Upper lobe of left lung (tissue), 6 donors: Measurements from ENCODE around the gene TEAD4. TPM values are rescaled to one million over a fixed set of nuclear protein-coding genes. Genes with fewer than 3 reads are reported as not detected.

ENCODE experiments used
- ATAC-seq, 2 donors: fragments of 200-7000 bp; cut with Tn5 transposase; one replicate each; pipeline ENCODE4 v1.9.1; 2022; ENCODE audit warnings: mild to moderate bottlenecking in 2 of 2, moderate library complexity in 2 of 2; ENCODE audit not compliant: low FRiP score in 2 of 2
- DNase-seq, 2 donors: peaks; one replicate each; pipeline ENCODE4 v3.0.0-alpha.2; 2019 to 2020
- H3K27ac ChIP-seq, 4 donors: fragments of 200-600 bp; sonication (generic); one replicate each; pipeline ENCODE4 v1.5.1; 2016 to 2019
- H3K27me3 ChIP-seq, 4 donors: fragments of 200-600 bp; sonication (generic); one replicate each; pipeline ENCODE4 v1.5.1; 2017 to 2019
- H3K36me3 ChIP-seq, 4 donors: fragments of 200-600 bp; sonication (generic); one replicate each; pipeline ENCODE4 v1.5.1; 2016 to 2019
- H3K4me1 ChIP-seq, 4 donors: fragments of 200-600 bp; sonication (generic); one replicate each; pipeline ENCODE4 v1.5.1; 2018 to 2019
- H3K4me3 ChIP-seq, 4 donors: fragments of 200-600 bp; sonication (generic); one replicate each; pipeline ENCODE4 v1.5.1; 2017 to 2019; ENCODE audit warnings: mild to moderate bottlenecking in 2 of 4, moderate library complexity in 1 of 4
- H3K9me3 ChIP-seq, 4 donors: fragments of 200-600 bp; sonication (generic); one replicate each; pipeline ENCODE4 v1.5.1; 2018 to 2019
- CTCF ChIP-seq, 6 experiments: fragments of 450-650 bp in 4 of 6; fragments of 200-600 bp in 2 of 6; sonication (generic) in 2 of 6; IDR thresholded peaks; one replicate each; pipeline ENCODE4 v1.5.1; 2016 to 2019; ENCODE audit warnings: antibody characterized with exemption in 6 of 6
- EP300 ChIP-seq, 4 donors: sonication (generic); formaldehyde crosslinking; IDR thresholded peaks; one replicate each; pipeline ENCODE4 v1.5.1; 2017; ENCODE audit warnings: antibody characterized with exemption in 4 of 4, control low read depth in 2 of 4
- POLR2A ChIP-seq, 4 donors: fragments of 450-650 bp; IDR thresholded peaks; one replicate each; pipeline ENCODE4 v1.5.1; 2016 to 2017; ENCODE audit warnings: antibody characterized with exemption in 4 of 4, mild to moderate bottlenecking in 2 of 4
- POLR2AphosphoS5 ChIP-seq, 2 donors: sonication (generic); formaldehyde crosslinking; IDR thresholded peaks; one replicate each; pipeline ENCODE4 v1.5.1; 2017; ENCODE audit warnings: antibody characterized with exemption in 2 of 2
- WGBS, 2 donors: methylation state at CpG; one replicate each; pipeline ENCODE4 v1.1.5; 2017 to 2018; 5-methylcytosine and 5-hydroxymethylcytosine counted together
- total RNA-seq, 6 donors: library from RNA; depleted of rRNA in 4 of 6; stranded (reverse); fragments of >200 nt in 4 of 6; gene quantifications; one replicate each; pipeline versions ENCODE4 v1.1.0 to v1.2.1, GENCODE V29; 2016 to 2021
- donor health status: DM: no; HTN: no; CAD: no; lungs with moderate emphysema.
- donor health status: DM: no; HTN: yes; CAD: no; lungs with severe emphysema.

TEAD4 gene
- total RNA-seq, 6 donors from 2014 or later, result 14.5 to 52.0 (median 43.2) TPM

GRCh38 chr12:3046441-3047200 is 87.4 kb downstream of the TEAD4 start:
- no peaks in the 10 kb centered on the region for H3K9me3 ChIP-seq
- no peak overlapping the region for H3K4me3 ChIP-seq
- peaks cover 0 to 14% (median 0%) of the 10 kb centered on the region in 4 donors for H3K36me3 ChIP-seq
- TF ChIP-seq CTCF (IDR thresholded peaks at IDR 0.05) (no peak), POLR2AphosphoS5 (IDR thresholded peaks at IDR 0.05) (peak; percentile 64 to 66), EP300 (IDR thresholded peaks at IDR 0.05) (peak in 1 of 4 donors; percentile 79)
- DNase-seq (peak in 1 of 2 donors; percentile 75), ATAC-seq (peak in 1 of 2 donors; percentile 79)
- peak overlapping the region in 2 of 4 donors; percentile 11 to 39 for H3K27ac ChIP-seq
- H3K27me3 ChIP-seq, result no peaks in the 10 kb centered on the region
- H3K4me1 ChIP-seq, result peaks cover 0 to 18% (median 11%) of the 10 kb centered on the region in 4 donors
- WGBS, 2 donors, result 67 to 68% methylated on average over 15 to 17 of the region's 17 CpGs

- H3K9me3 ChIP-seq, result no peaks in the 10 kb centered on the region
- H3K27me3 ChIP-seq, result no peaks in the 10 kb centered on the region
- ATAC-seq, result no peak
- 47 to 56% methylated on average over 8 of the region's 8 CpGs for WGBS, 2 donors
- peaks cover 0 to 7% (median 0%) of the 10 kb centered on the region in 4 donors for H3K36me3 ChIP-seq
- no peak for TF ChIP-seq POLR2AphosphoS5 (IDR thresholded peaks at IDR 0.05)
- TF ChIP-seq CTCF (IDR thresholded peaks at IDR 0.05), result no peak
- TF ChIP-seq EP300 (IDR thresholded peaks at IDR 0.05), result no peak
- no peak for TF ChIP-seq POLR2A (IDR thresholded peaks at IDR 0.05)
- H3K4me3 ChIP-seq, result no peak overlapping the region
- DNase-seq, result peak in 1 of 2 donors; percentile 47
- peaks cover 0 to 18% (median 11%) of the 10 kb centered on the region in 4 donors for H3K4me1 ChIP-seq
- no peak overlapping the region for H3K27ac ChIP-seq
Measured at GRCh38 chr12:3047961-3048360, 88.8 kb downstream of the TEAD4 start.

GRCh38 chr12:3048540-3048939 is 89.3 kb downstream of the TEAD4 start:
- Histone ChIP-seq H3K4me3 (no peak overlapping the region), H3K9me3 (no peaks in the 10 kb centered on the region), H3K27ac (no peak overlapping the region), H3K36me3 (peaks cover 0 to 7% (median 0%) of the 10 kb centered on the region in 4 donors), H3K4me1 (peaks cover 0 to 18% (median 11%) of the 10 kb centered on the region in 4 donors), H3K27me3 (no peaks in the 10 kb centered on the region)
- ATAC-seq (no peak), DNase-seq (no peak)
- WGBS, 2 donors, result 83 to 98% methylated on average over 2 to 4 of the region's 4 CpGs
- TF ChIP-seq POLR2AphosphoS5 (IDR thresholded peaks at IDR 0.05) (no peak), EP300 (IDR thresholded peaks at IDR 0.05) (no peak), POLR2A (IDR thresholded peaks at IDR 0.05) (no peak), CTCF (IDR thresholded peaks at IDR 0.05) (no peak)

GRCh38 chr12:3049176-3049575 is 90.0 kb downstream of the TEAD4 start:
- WGBS, 2 donors, result 66 to 75% methylated on average over 9 of the region's 9 CpGs
- Histone ChIP-seq H3K27me3 (no peaks in the 10 kb centered on the region), H3K27ac (no peak overlapping the region), H3K4me1 (peaks cover 0 to 18% (median 11%) of the 10 kb centered on the region in 4 donors), H3K36me3 (peaks cover 0 to 2% (median 0%) of the 10 kb centered on the region in 4 donors), H3K4me3 (no peak overlapping the region), H3K9me3 (no peaks in the 10 kb centered on the region)
- TF ChIP-seq CTCF (IDR thresholded peaks at IDR 0.05) (no peak), EP300 (IDR thresholded peaks at IDR 0.05) (no peak), POLR2A (IDR thresholded peaks at IDR 0.05) (no peak), POLR2AphosphoS5 (IDR thresholded peaks at IDR 0.05) (no peak)
- ATAC-seq (no peak), DNase-seq (no peak)
